22Rv1 (cell line): ENCODE data around the gene C1QL1.

ENCODE experiments used
- H3K27ac ChIP-seq: fragments of 450-650 bp; 2 replicates; pipeline ENCODE4 v1.5.1; 2017
- CTCF ChIP-seq: fragments of 450-650 bp; IDR thresholded peaks from 2 replicates; pipeline ENCODE4 v1.5.1; 2017; ENCODE audit warnings: mild to moderate bottlenecking
- ZFX ChIP-seq: fragments of 450-650 bp; IDR thresholded peaks from 2 replicates; pipeline ENCODE4 v1.6.1; 2017; ENCODE audit warnings: antibody characterized with exemption, borderline replicate concordance

The C1QL1 gene

GRCh38 chr17:44978807-44979206 is 10.7 kb upstream of the C1QL1 start:
- TF ChIP-seq CTCF: no peak
- no peak for TF ChIP-seq ZFX
- no peak overlapping the region for H3K27ac ChIP-seq

GRCh38 chr17:44977814-44978550 is 9.9 kb upstream of the C1QL1 start:
- H3K27ac ChIP-seq: no peak overlapping the region
- TF ChIP-seq CTCF (no peak), ZFX (no peak)

- TF ChIP-seq CTCF: no peak
- no peak for TF ChIP-seq ZFX
- H3K27ac ChIP-seq: no peak overlapping the region
These were observed 9.0 kb upstream of the C1QL1 start for GRCh38 chr17:44977065-44977464.

GRCh38 chr17:44976206-44976605 is 8.1 kb upstream of the C1QL1 start:
- TF ChIP-seq ZFX (no peak), CTCF (no peak)
- no peak overlapping the region for H3K27ac ChIP-seq

- TF ChIP-seq CTCF: no peak
- no peak for TF ChIP-seq ZFX
- H3K27ac ChIP-seq: no peak overlapping the region
These were observed 4.8 kb upstream of the C1QL1 start for GRCh38 chr17:44972953-44973352.

GRCh38 chr17:44971776-44972483 is 3.8 kb upstream of the C1QL1 start:
- no peak overlapping the region for H3K27ac ChIP-seq
- TF ChIP-seq CTCF (no peak), ZFX (no peak)

- TF ChIP-seq CTCF: no peak
- TF ChIP-seq ZFX: no peak
These were observed 2.1 kb upstream of the C1QL1 start for GRCh38 chr17:44970136-44970741.

More at GRCh38 chr17:44970136-44970741, 2.1 kb upstream of the C1QL1 start:
- H3K27ac ChIP-seq: no peak overlapping the region
